HepG2 (cell line): ENCODE results near the gene SLC19A3. TPM values are rescaled to one million over a fixed set of nuclear protein-coding genes. Genes with fewer than 3 reads are reported as not detected.

Source experiments
- ETV6 ChIP-seq: sonication (generic); formaldehyde crosslinking; conservative IDR thresholded peaks from 2 replicates; pipeline ENCODE4 v1.4.0; 2020; ENCODE audit warnings: missing genetic modification reagents
- GLI4 ChIP-seq: sonication (generic); formaldehyde crosslinking; IDR thresholded peaks from 2 replicates; pipeline ENCODE4 v1.5.1; 2020; ENCODE audit warnings: missing genetic modification reagents, mild to moderate bottlenecking, moderate library complexity, borderline replicate concordance
- KMT2B ChIP-seq: IDR thresholded peaks from 2 replicates; pipeline ENCODE4 v1.6.1; 2016; ENCODE audit warnings: missing genetic modification reagents, missing compliant biosample characterization
- SAFB2 ChIP-seq: sonication (generic); formaldehyde crosslinking; IDR thresholded peaks from 2 replicates; pipeline ENCODE4 v1.5.1; 2020; ENCODE audit warnings: missing genetic modification reagents, low read depth, mild to moderate bottlenecking, borderline replicate concordance
- SALL1 ChIP-seq: sonication (generic); formaldehyde crosslinking; IDR thresholded peaks from 2 replicates; pipeline ENCODE4 v1.8.0; 2022; ENCODE audit warnings: mild to moderate bottlenecking, missing genetic modification reagents
- ZFP41 ChIP-seq: sonication (generic); formaldehyde crosslinking; IDR thresholded peaks from 2 replicates; pipeline ENCODE4 v1.4.0; 2020; ENCODE audit warnings: mild to moderate bottlenecking, missing genetic modification reagents, borderline replicate concordance
- ZMYM3 ChIP-seq: sonication (generic); formaldehyde crosslinking; IDR thresholded peaks from 2 replicates; pipeline ENCODE4 v1.5.1; 2020; ENCODE audit warnings: mild to moderate bottlenecking, missing genetic modification reagents
- ZNF12 ChIP-seq: sonication (generic); formaldehyde crosslinking; IDR thresholded peaks from 2 replicates; pipeline ENCODE4 v1.5.0; 2020; ENCODE audit warnings: missing genetic modification reagents
- ZNF160 ChIP-seq: sonication (generic); formaldehyde crosslinking; IDR thresholded peaks from 2 replicates; pipeline ENCODE4 v1.8.0; 2022; ENCODE audit warnings: mild to moderate bottlenecking, inconsistent platforms, missing genetic modification reagents
- ZNF205 ChIP-seq: IDR thresholded peaks from 2 replicates; pipeline ENCODE4 v1.6.1; 2018; ENCODE audit warnings: missing biosample characterization, missing genetic modification reagents
- ZNF441 ChIP-seq: sonication (generic); formaldehyde crosslinking; IDR thresholded peaks from 2 replicates; pipeline ENCODE4 v1.7.0; 2021; ENCODE audit warnings: missing genetic modification reagents, borderline replicate concordance
- ZNF709 ChIP-seq: sonication (generic); formaldehyde crosslinking; IDR thresholded peaks from 2 replicates; pipeline ENCODE4 v1.5.0; 2020; ENCODE audit warnings: mild to moderate bottlenecking, missing genetic modification reagents
- ZNF816 ChIP-seq: sonication (generic); formaldehyde crosslinking; IDR thresholded peaks from 2 replicates; pipeline ENCODE4 v1.8.0; 2022; ENCODE audit warnings: missing genetic modification reagents, mild to moderate bottlenecking, borderline replicate concordance
- ZNF850 ChIP-seq: sonication (generic); formaldehyde crosslinking; conservative IDR thresholded peaks from 2 replicates; pipeline ENCODE4 v1.9.0; 2021; ENCODE audit warnings: mild to moderate bottlenecking, missing genetic modification reagents
- ZNF891 ChIP-seq: sonication (generic); formaldehyde crosslinking; IDR thresholded peaks from 2 replicates; pipeline ENCODE4 v1.5.0; 2020; ENCODE audit warnings: mild to moderate bottlenecking, missing genetic modification reagents
- ZXDC ChIP-seq: sonication (generic); formaldehyde crosslinking; IDR thresholded peaks from 2 replicates; pipeline ENCODE4 v1.5.0; 2020; ENCODE audit warnings: mild to moderate bottlenecking, missing genetic modification reagents
- polyA plus RNA-seq, 8 experiments: library from polyadenylated mRNA; depleted of rRNA in 3 of 8; stranded (reverse) in 7 of 8; unstranded in 1 of 8; fragments of >200 nt; fragmentation: Illumina TruSeq in 4 of 8; extraction: Trizol in 4 of 8; gene quantifications; 2 replicates each; pipeline versions ENCODE4 v1.2.1 to v1.2.3, GENCODE V29; 2011 to 2016; ENCODE audit warnings: low read depth in 4 of 8, missing spikeins in 1 of 8, mixed read lengths in 1 of 8; ENCODE audit not compliant: insufficient read depth in 1 of 8
- total RNA-seq, 5 experiments: library from RNA; depleted of rRNA; stranded (reverse); fragments of >200 nt; fragmentation: Illumina TruSeq; extraction: Trizol; gene quantifications; 2 replicates each; pipeline ENCODE4 v1.2.3, GENCODE V29; 2016; ENCODE audit warnings: low read depth in 1 of 5
- TF ChIP-seq, protein P1 (sequence below): sonication (generic); formaldehyde crosslinking; IDR thresholded peaks from 2 replicates; pipeline ENCODE4 v1.4.0; 2020; ENCODE audit warnings: missing genetic modification reagents
- TF ChIP-seq, protein P2 (sequence below): sonication (generic); formaldehyde crosslinking; conservative IDR thresholded peaks from 2 replicates; pipeline ENCODE4 v1.4.0; 2020; ENCODE audit warnings: missing genetic modification reagents
- TF ChIP-seq, protein P3 (sequence below): sonication (generic); formaldehyde crosslinking; IDR thresholded peaks from 2 replicates; pipeline ENCODE4 v1.4.0; 2020; ENCODE audit warnings: mild to moderate bottlenecking, missing genetic modification reagents, borderline replicate concordance

The SLC19A3 gene
- total and polyA plus RNA-seq, 2 of the 13 experiments (the other 11 are each of a cell fraction or from before 2014, with no cell fraction given), result 2.3 to 5.2 TPM

DNA sequence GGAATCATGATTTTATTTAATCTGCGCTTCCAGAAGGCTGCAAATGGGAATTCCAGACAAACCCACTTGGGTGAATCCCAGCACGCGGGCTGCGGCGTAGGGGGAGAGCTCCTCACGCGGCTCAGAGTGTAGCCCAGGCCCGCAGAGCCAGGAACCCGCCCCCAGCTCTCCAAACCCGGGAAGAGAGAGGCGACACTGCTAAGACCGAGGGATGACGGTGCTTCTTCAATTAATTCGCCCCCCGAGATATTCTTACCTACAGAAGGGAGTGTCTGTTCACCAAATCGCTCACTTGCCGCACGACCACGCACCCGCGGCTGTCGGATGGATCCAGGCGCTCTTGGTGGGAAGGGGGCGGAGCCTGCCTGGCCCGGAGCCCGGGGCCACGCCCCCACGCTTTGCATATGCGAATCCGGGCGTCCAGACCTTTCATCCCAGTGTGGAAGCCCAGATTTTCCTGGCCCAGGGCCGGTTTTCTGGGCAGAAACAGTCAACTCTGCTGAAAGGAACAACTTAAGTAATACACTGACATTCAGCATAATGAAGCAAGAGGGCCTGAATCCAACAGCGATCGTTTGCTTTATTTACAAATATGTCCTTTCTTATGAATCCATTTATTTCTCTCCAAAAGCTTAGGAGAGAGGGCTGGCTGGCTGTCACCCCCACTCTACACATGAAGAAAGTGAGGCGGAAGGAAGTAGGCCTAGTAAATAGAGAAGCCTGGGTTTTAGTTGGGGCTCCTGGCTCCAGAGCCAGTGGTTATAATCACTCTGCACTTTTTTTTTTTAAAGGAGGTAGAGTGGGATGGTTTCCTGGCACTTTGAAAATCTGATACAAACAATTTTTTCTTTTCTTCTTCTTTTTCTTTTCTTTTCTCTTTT, at the start of gene SLC19A3 (continued):
- TF ChIP-seq ZNF160 (CRISPR knock-in tag) (no peak; the same call in 1 of the 2 replicates), GLI4 (CRISPR knock-in tag) (no peak), ETV6 (CRISPR knock-in tag) (no peak), ZFP41 (CRISPR knock-in tag) (no peak), ZMYM3 (CRISPR knock-in tag) (peak; percentile 48; the same call in 1 of the 2 replicates), SALL1 (peak; percentile 74), ZNF709 (CRISPR knock-in tag) (no peak), ZNF12 (CRISPR knock-in tag) (no peak), ZNF816 (CRISPR knock-in tag) (no peak), ZNF891 (CRISPR knock-in tag) (peak; percentile 80), SAFB2 (CRISPR knock-in tag) (no peak), ZXDC (CRISPR knock-in tag) (no peak), ZNF205 (CRISPR knock-in tag) (no peak), ZNF850 (CRISPR knock-in tag) (0 out of 2 replicates have a peak, but pooled peaks have one; percentile 69), KMT2B (CRISPR knock-in tag) (no peak), ZNF441 (CRISPR knock-in tag) (no peak; the same call in 1 of the 2 replicates)
- TF ChIP-seq, protein P1, sequence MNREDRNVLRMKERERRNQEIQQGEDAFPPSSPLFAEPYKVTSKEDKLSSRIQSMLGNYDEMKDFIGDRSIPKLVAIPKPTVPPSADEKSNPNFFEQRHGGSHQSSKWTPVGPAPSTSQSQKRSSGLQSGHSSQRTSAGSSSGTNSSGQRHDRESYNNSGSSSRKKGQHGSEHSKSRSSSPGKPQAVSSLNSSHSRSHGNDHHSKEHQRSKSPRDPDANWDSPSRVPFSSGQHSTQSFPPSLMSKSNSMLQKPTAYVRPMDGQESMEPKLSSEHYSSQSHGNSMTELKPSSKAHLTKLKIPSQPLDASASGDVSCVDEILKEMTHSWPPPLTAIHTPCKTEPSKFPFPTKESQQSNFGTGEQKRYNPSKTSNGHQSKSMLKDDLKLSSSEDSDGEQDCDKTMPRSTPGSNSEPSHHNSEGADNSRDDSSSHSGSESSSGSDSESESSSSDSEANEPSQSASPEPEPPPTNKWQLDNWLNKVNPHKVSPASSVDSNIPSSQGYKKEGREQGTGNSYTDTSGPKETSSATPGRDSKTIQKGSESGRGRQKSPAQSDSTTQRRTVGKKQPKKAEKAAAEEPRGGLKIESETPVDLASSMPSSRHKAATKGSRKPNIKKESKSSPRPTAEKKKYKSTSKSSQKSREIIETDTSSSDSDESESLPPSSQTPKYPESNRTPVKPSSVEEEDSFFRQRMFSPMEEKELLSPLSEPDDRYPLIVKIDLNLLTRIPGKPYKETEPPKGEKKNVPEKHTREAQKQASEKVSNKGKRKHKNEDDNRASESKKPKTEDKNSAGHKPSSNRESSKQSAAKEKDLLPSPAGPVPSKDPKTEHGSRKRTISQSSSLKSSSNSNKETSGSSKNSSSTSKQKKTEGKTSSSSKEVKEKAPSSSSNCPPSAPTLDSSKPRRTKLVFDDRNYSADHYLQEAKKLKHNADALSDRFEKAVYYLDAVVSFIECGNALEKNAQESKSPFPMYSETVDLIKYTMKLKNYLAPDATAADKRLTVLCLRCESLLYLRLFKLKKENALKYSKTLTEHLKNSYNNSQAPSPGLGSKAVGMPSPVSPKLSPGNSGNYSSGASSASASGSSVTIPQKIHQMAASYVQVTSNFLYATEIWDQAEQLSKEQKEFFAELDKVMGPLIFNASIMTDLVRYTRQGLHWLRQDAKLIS (CRISPR knock-in tag), result no peak
- TF ChIP-seq, protein P2, sequence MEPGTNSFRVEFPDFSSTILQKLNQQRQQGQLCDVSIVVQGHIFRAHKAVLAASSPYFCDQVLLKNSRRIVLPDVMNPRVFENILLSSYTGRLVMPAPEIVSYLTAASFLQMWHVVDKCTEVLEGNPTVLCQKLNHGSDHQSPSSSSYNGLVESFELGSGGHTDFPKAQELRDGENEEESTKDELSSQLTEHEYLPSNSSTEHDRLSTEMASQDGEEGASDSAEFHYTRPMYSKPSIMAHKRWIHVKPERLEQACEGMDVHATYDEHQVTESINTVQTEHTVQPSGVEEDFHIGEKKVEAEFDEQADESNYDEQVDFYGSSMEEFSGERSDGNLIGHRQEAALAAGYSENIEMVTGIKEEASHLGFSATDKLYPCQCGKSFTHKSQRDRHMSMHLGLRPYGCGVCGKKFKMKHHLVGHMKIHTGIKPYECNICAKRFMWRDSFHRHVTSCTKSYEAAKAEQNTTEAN (CRISPR knock-in tag), result no peak
- TF ChIP-seq, protein P3, sequence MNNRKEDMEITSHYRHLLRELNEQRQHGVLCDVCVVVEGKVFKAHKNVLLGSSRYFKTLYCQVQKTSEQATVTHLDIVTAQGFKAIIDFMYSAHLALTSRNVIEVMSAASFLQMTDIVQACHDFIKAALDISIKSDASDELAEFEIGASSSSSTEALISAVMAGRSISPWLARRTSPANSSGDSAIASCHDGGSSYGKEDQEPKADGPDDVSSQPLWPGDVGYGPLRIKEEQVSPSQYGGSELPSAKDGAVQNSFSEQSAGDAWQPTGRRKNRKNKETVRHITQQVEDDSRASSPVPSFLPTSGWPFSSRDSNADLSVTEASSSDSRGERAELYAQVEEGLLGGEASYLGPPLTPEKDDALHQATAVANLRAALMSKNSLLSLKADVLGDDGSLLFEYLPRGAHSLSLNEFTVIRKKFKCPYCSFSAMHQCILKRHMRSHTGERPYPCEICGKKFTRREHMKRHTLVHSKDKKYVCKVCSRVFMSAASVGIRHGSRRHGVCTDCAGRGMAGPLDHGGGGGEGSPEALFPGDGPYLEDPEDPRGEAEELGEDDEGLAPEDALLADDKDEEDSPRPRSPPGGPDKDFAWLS (CRISPR knock-in tag), result no peak
